ENCODE results near the gene AKAP13. TPM values are rescaled to one million over a fixed set of nuclear protein-coding genes. Genes with fewer than 3 reads are reported as not detected.

The AKAP13 gene
- polyA plus RNA-seq, 1 donor from 2014 or later: 10.0 TPM

- TF ChIP-seq REST (IDR thresholded peaks at IDR 0.05; ENCODE audit: borderline replicate concordance) (no peak), EP300 (conservative IDR thresholded peaks at IDR 0.05; ENCODE audit: poor library complexity, severe bottlenecking) (no peak), POLR2AphosphoS5 (IDR thresholded peaks at IDR 0.05) (no peak), MXI1 (conservative IDR thresholded peaks at IDR 0.05; ENCODE audit: poor library complexity, severe bottlenecking) (no peak), SMC3 (conservative IDR thresholded peaks at IDR 0.05; ENCODE audit: poor library complexity) (no peak), CTCF (IDR thresholded peaks at IDR 0.05; ENCODE audit: poor library complexity, severe bottlenecking) (no peak), RAD21 (conservative IDR thresholded peaks at IDR 0.05) (no peak), TAF1 (IDR thresholded peaks at IDR 0.05; ENCODE audit: low read depth) (no peak), EZH2 (IDR thresholded peaks at IDR 0.05; ENCODE audit: borderline replicate concordance, insufficient read depth, low read length, poor library complexity, severe bottlenecking) (no peak)
- no peak overlapping the region for H2AFZ ChIP-seq (ENCODE audit: low read depth, low read length)
- H3K4me2 ChIP-seq (ENCODE audit: low read length): no peak overlapping the region
- H3K27me3 ChIP-seq (ENCODE audit: insufficient read depth, low read depth, low read length): no peaks in the 10 kb centered on the region
- no peak overlapping the region for H3K9ac ChIP-seq (ENCODE audit: low read length)
- no peaks in the 10 kb centered on the region for H3K36me3 ChIP-seq (ENCODE audit: insufficient read depth, low read length)
- H3K79me2 ChIP-seq (replicated peaks; ENCODE audit: insufficient read depth, low read length): no peaks in the 10 kb centered on the region
- H3F3A ChIP-seq (ENCODE audit: insufficient read depth, low read length, poor library complexity, severe bottlenecking): no peaks in the 10 kb centered on the region
- H3K4me3 ChIP-seq (ENCODE audit: low read length): no peak overlapping the region
- no peak overlapping the region for H3K27ac ChIP-seq (ENCODE audit: low read length)
- no peaks in the 10 kb centered on the region for H4K20me1 ChIP-seq (ENCODE audit: insufficient read depth)
- no peaks in the 10 kb centered on the region for H3K9me2 ChIP-seq (ENCODE audit: insufficient read depth, low read length)
- no peaks in the 10 kb centered on the region for H3K9me3 ChIP-seq (ENCODE audit: low read length)
These were observed 126.7 kb downstream of the AKAP13 start for GRCh38 chr15:85507114-85507513.

- Histone ChIP-seq H3K36me3 (ENCODE audit: insufficient read depth, low read length) (no peaks in the 10 kb centered on the region), H3K9me2 (ENCODE audit: insufficient read depth, low read length) (no peaks in the 10 kb centered on the region), H3K4me3 (ENCODE audit: low read length) (no peak overlapping the region), H3K9me3 (ENCODE audit: low read length) (no peaks in the 10 kb centered on the region), H3K79me2 (replicated peaks; ENCODE audit: insufficient read depth, low read length) (no peaks in the 10 kb centered on the region), H3K27me3 (ENCODE audit: insufficient read depth, low read depth, low read length) (no peaks in the 10 kb centered on the region), H2AFZ (ENCODE audit: low read depth, low read length) (no peak overlapping the region), H4K20me1 (ENCODE audit: insufficient read depth) (no peaks in the 10 kb centered on the region), H3K9ac (ENCODE audit: low read length) (no peak overlapping the region), H3K27ac (ENCODE audit: low read length) (no peak overlapping the region), H3F3A (ENCODE audit: insufficient read depth, low read length, poor library complexity, severe bottlenecking) (no peaks in the 10 kb centered on the region), H3K4me2 (ENCODE audit: low read length) (no peak overlapping the region)
- TF ChIP-seq EP300 (conservative IDR thresholded peaks at IDR 0.05; ENCODE audit: poor library complexity, severe bottlenecking) (no peak), CTCF (IDR thresholded peaks at IDR 0.05; ENCODE audit: poor library complexity, severe bottlenecking) (no peak), SMC3 (conservative IDR thresholded peaks at IDR 0.05; ENCODE audit: poor library complexity) (no peak), TAF1 (IDR thresholded peaks at IDR 0.05; ENCODE audit: low read depth) (no peak), RAD21 (conservative IDR thresholded peaks at IDR 0.05) (no peak), EZH2 (IDR thresholded peaks at IDR 0.05; ENCODE audit: borderline replicate concordance, insufficient read depth, low read length, poor library complexity, severe bottlenecking) (no peak)
These were observed 129.6 kb downstream of the AKAP13 start for GRCh38 chr15:85509973-85510372.

All from neural cell (in vitro differentiated cells).